ENCODE measurements around the gene LIF.

Gene LIF

DNA sequence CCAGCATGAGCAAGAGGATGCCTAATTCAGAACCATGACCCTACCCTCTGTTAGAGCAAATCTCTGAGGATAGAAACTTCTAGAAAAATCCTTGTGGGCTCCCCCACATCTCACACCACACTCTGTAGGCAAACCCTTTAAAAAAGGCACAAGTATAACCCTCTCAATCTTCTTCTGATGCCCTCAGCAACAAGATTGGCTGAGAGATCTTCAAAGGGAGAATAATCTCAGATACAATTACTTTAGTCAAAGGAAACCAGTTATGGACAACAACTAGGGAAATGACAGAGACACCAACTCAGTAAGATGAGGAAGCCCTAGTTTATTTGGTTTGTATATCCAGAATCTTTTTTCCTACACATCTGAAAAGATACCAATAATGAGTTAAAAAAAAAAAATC is 49.2 kb downstream of the LIF start:
- no peak overlapping the region for H3K4me3 ChIP-seq (ENCODE audit: control insufficient read depth, low read depth, low read length)
- TF ChIP-seq, protein P1, sequence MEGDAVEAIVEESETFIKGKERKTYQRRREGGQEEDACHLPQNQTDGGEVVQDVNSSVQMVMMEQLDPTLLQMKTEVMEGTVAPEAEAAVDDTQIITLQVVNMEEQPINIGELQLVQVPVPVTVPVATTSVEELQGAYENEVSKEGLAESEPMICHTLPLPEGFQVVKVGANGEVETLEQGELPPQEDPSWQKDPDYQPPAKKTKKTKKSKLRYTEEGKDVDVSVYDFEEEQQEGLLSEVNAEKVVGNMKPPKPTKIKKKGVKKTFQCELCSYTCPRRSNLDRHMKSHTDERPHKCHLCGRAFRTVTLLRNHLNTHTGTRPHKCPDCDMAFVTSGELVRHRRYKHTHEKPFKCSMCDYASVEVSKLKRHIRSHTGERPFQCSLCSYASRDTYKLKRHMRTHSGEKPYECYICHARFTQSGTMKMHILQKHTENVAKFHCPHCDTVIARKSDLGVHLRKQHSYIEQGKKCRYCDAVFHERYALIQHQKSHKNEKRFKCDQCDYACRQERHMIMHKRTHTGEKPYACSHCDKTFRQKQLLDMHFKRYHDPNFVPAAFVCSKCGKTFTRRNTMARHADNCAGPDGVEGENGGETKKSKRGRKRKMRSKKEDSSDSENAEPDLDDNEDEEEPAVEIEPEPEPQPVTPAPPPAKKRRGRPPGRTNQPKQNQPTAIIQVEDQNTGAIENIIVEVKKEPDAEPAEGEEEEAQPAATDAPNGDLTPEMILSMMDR (conservative IDR thresholded peaks at IDR 0.05; ENCODE audit: control insufficient read depth, insufficient read depth, low read depth, low read length), result no peak
- no peak for DNase-seq (ENCODE audit: low read depth)

DNA sequence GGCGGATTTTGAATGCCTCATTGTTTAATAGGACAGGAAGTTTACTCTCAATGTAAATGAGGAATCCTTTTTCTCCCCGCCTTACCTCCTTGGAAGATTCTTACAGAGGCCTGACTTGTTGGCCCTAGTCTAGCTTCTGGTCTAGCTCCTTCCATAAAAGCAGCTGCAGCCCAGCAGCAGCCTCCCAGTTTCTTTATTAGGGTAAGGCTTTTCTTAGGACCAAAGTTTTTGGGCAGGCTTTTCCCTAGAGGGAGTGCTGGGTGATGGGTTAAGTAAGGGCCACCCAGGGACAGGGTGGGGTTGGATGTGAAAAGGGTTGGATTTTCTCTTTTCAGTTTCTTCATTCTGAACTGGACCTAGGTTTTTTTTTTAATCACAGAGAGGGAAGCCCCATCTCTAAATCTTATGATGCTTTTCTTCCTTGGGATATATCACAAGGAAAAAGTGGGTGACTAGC is 49.7 kb downstream of the LIF start:
- TF ChIP-seq, protein P1 (conservative IDR thresholded peaks at IDR 0.05; ENCODE audit: control insufficient read depth, insufficient read depth, low read depth, low read length), result no peak
- no peak for DNase-seq (ENCODE audit: low read depth)
- H3K4me3 ChIP-seq (ENCODE audit: control insufficient read depth, low read depth, low read length), result no peak overlapping the region

DNA sequence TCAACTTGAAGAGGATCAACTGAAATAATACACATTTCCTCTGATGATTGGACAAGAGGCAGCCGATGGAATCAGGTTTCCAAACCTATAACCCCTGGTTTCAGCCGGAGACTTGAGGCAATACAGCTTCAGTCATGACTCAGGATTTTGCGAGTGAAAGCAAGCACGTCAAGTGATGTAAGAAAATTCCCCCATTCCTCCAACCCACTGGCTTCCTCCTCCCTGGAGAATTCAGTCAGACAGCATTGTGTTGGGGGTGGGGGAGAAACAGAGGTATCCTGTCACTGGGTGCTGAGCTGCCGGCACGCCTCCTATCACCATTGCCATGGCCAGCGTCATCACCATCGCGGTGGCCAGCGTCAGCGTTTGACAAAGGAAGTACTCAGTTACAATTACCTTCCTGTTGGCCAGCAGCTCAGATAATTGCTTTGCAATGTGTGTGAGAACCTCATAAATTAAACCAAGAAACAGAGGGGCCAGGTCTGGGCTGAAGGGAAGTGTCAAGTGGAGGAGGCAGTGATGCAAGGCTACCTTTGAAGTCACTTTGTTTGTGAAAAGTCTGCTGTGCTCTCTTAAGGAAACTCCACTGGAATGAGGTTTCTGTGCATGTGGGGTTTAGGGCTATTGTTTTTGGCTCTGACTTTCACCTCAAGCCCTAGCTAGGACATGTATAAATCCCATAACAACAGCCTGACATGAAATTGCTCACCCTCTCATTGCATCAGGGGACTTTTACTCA is 50.2 kb downstream of the LIF start:
- TF ChIP-seq, protein P1 (conservative IDR thresholded peaks at IDR 0.05; ENCODE audit: control insufficient read depth, insufficient read depth, low read depth, low read length), result no peak
- no peak overlapping the region for H3K4me3 ChIP-seq (ENCODE audit: control insufficient read depth, low read depth, low read length)
- DNase-seq (ENCODE audit: low read depth), result peak; percentile 100

DNA sequence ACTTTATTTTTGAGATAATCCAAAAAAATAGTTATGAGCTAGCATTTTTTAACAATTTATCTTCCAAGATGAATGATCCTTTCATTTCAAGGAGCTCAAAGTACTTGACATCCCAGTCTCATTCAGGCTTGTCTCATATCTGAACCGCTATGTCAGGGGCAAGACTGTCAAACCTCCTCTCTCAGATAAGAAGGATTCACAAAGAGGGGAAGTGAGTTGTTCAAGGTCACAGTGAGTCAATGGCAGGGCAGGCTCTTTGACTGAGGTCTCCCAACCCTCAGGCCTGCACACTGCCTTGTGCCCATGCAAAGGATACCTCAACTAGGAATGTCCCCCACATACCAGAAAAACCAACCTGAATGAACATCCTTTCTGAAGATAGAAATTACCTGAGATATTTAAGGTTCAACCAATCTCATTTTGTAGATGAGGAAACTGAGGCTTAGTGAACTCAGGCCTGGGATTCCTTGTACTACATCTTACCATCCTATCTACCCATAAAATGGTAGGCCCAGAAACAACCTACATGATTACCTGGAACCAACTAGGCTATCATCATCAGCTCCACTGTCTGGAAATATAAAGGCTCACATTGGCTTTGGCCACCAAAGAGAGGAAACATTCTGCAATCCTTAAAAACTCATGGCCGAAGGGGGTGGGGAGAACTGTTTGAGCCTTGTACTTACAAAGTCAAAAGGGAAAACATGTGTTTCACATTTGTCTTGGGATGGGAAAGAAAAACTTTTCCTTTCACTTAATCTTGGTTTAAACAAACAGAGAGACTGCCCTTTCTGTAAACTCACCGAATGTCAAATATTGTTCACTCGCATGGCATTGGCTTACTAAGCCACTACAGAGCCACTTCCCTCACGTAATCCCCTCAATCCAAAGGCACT is 51.1 kb downstream of the LIF start:
- peak; percentile 55 for DNase-seq (ENCODE audit: low read depth)
- no peak overlapping the region for H3K4me3 ChIP-seq (ENCODE audit: control insufficient read depth, low read depth, low read length)
- TF ChIP-seq, protein P1 (conservative IDR thresholded peaks at IDR 0.05; ENCODE audit: control insufficient read depth, insufficient read depth, low read depth, low read length), result no peak

DNA sequence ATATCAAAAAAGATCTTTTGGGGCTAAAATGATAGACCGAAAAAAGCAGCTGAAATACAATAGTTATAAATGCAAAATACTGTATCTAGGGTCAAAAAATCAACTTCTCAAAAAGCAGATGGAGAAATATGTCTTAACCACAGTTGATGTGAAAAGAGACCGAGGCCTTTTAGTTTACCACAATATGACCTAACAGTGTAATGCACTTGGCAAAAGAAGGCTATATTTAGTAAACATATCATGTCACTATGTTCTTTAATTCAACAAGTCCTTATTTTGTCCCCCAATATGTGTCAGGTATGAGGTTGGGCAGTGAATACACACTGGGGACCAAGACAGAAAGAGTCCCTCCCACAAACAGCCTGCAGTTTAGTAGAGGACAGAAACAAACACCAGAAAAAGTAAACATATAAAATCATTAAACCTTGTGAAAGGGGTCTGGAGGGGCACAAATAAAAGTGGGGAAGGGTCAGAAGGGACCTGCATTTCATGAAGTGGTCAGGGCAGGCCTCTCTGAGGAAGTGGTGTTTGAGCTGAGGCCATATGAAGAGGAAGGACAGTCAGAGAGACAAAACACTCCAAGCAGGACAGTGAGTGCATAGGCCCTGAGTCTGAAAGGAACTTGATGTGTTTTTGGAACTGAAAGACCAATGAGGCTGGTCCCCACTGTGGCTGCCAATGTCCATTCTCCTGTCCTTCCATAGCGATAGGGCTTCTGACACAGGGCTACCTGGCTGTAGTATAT is 53.4 kb downstream of the LIF start:
- no peak overlapping the region for H3K4me3 ChIP-seq (ENCODE audit: control insufficient read depth, low read depth, low read length)
- TF ChIP-seq, protein P1 (conservative IDR thresholded peaks at IDR 0.05; ENCODE audit: control insufficient read depth, insufficient read depth, low read depth, low read length), result no peak
- DNase-seq (ENCODE audit: low read depth), result no peak

DNA sequence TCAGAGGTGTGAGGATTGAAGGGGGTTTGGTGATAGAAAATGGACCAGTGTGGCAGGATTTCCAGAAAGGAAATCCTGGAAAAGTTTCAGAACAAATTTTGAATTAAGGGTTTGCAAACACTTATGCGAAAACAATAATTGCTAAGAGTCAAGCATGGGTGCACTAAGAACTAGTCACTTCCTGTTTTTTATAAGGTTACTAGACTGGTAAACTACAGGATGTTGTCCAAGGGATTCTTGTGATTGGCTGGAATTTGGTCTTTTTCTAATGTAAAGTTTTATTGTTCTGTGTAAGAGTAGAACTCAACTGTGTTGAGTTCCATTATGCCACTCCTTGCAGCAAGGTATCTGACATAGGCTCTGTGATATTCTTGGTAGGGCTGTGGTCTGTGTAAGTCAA is 54.1 kb downstream of the LIF start:
- no peak overlapping the region for H3K4me3 ChIP-seq (ENCODE audit: control insufficient read depth, low read depth, low read length)
- TF ChIP-seq, protein P1 (conservative IDR thresholded peaks at IDR 0.05; ENCODE audit: control insufficient read depth, insufficient read depth, low read depth, low read length), result no peak
- no peak for DNase-seq (ENCODE audit: low read depth)

Data from fibroblast of mammary gland (primary cell).